Sigmoid colon (tissue), 4 donors: ENCODE data around the gene PRTG.

ENCODE experiments used
- POLR2A ChIP-seq, 2 donors: fragments of 450-650 bp; IDR thresholded peaks; one replicate each; pipeline ENCODE4 v1.6.1; 2016; ENCODE audit warnings: antibody characterized with exemption in 2 of 2, mild to moderate bottlenecking in 2 of 2, moderate library complexity in 2 of 2
- POLR2AphosphoS5 ChIP-seq, 4 donors: sonication (generic); formaldehyde crosslinking; IDR thresholded peaks; one replicate each; pipeline ENCODE4 v1.6.1; 2017; ENCODE audit warnings: antibody characterized with exemption in 4 of 4
- TF ChIP-seq, protein P1 (sequence below), 4 experiments: fragments of 450-650 bp in 3 of 4; fragments of 200-600 bp in 1 of 4; IDR thresholded peaks; one replicate each; pipeline ENCODE4 v1.5.1; 2016 to 2019; ENCODE audit warnings: antibody characterized with exemption in 4 of 4, mild to moderate bottlenecking in 3 of 4, moderate library complexity in 2 of 4

GRCh38 chr15:55574096-55574495, 168.9 kb downstream of the PRTG start:
- TF ChIP-seq POLR2A (IDR thresholded peaks at IDR 0.05) (no peak), POLR2AphosphoS5 (IDR thresholded peaks at IDR 0.05) (no peak)
- TF ChIP-seq, protein P1, sequence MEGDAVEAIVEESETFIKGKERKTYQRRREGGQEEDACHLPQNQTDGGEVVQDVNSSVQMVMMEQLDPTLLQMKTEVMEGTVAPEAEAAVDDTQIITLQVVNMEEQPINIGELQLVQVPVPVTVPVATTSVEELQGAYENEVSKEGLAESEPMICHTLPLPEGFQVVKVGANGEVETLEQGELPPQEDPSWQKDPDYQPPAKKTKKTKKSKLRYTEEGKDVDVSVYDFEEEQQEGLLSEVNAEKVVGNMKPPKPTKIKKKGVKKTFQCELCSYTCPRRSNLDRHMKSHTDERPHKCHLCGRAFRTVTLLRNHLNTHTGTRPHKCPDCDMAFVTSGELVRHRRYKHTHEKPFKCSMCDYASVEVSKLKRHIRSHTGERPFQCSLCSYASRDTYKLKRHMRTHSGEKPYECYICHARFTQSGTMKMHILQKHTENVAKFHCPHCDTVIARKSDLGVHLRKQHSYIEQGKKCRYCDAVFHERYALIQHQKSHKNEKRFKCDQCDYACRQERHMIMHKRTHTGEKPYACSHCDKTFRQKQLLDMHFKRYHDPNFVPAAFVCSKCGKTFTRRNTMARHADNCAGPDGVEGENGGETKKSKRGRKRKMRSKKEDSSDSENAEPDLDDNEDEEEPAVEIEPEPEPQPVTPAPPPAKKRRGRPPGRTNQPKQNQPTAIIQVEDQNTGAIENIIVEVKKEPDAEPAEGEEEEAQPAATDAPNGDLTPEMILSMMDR (IDR thresholded peaks at IDR 0.05): no peak
